GM23338 (cell line): ENCODE results near the gene DRD4. TPM values are rescaled to one million over a fixed set of nuclear protein-coding genes. Genes with fewer than 3 reads are reported as not detected.

ENCODE experiments used
- ATAC-seq: fragments of 200-7000 bp; cut with Tn5 transposase; 3 replicates; pipeline ENCODE4 v1.9.1; 2020
- DNase-seq: peaks from one replicate; pipeline ENCODE4 v3.0.0-alpha.2; 2015; ENCODE audit warnings: low spot score
- H2AFZ ChIP-seq: fragments of 200-600 bp; sonication (generic); 2 replicates; pipeline ENCODE4 v1.8.0; 2016; ENCODE audit warnings: antibody characterized with exemption, mild to moderate bottlenecking, moderate library complexity
- H3F3A ChIP-seq: fragments of 200-600 bp; sonication (generic); replicated peaks from 2 replicates; pipeline ENCODE4 v1.8.0; 2017; ENCODE audit warnings: antibody characterized with exemption, mixed run types, low read depth
- H3K27ac ChIP-seq: fragments of 200-600 bp; sonication (generic); 2 replicates; pipeline ENCODE4 v1.6.1; 2016; ENCODE audit warnings: low read depth
- H3K27me3 ChIP-seq: fragments of 200-600 bp; sonication (generic); 2 replicates; pipeline ENCODE4 v1.8.0; 2016; ENCODE audit warnings: mild to moderate bottlenecking, mixed run types, moderate library complexity; ENCODE audit not compliant: insufficient read depth
- H3K36me3 ChIP-seq: fragments of 200-600 bp; sonication (generic); 2 replicates; pipeline ENCODE4 v1.8.0; 2016; ENCODE audit warnings: mild to moderate bottlenecking; ENCODE audit not compliant: insufficient read depth
- H3K4me1 ChIP-seq: fragments of 200-600 bp; sonication (generic); 2 replicates; pipeline ENCODE4 v1.8.0; 2016; ENCODE audit warnings: mild to moderate bottlenecking, moderate library complexity; ENCODE audit not compliant: insufficient read depth
- H3K4me2 ChIP-seq: fragments of 200-600 bp; sonication (generic); 2 replicates; pipeline ENCODE4 v1.7.1; 2017; ENCODE audit warnings: mixed run types
- H3K4me3 ChIP-seq: fragments of 200-600 bp; sonication (generic); 2 replicates; pipeline ENCODE4 v1.6.1; 2016; ENCODE audit warnings: mixed run types
- H3K79me2 ChIP-seq: fragments of 200-600 bp; sonication (generic); replicated peaks from 2 replicates; pipeline ENCODE4 v1.8.0; 2017; ENCODE audit warnings: mild to moderate bottlenecking; ENCODE audit not compliant: insufficient read depth
- H3K9me2 ChIP-seq: fragments of 200-600 bp; sonication (generic); 2 replicates; pipeline ENCODE4 v1.8.0; 2017; ENCODE audit not compliant: insufficient read depth
- H4K20me1 ChIP-seq: fragments of 200-600 bp; sonication (generic); replicated peaks from 2 replicates; pipeline ENCODE4 v1.8.0; 2017; ENCODE audit warnings: mild to moderate bottlenecking; ENCODE audit not compliant: insufficient read depth
- H3K27ac Mint-ChIP-seq: 2 replicates; pipeline ENCODE4 v1.8.0; 2020; ENCODE audit warnings: inconsistent platforms, mild to moderate bottlenecking, moderate library complexity, mixed read lengths
- H3K27me3 Mint-ChIP-seq: 3 replicates; pipeline ENCODE4 v1.8.0; 2022; ENCODE audit warnings: low read depth, mild to moderate bottlenecking, moderate library complexity, mixed read lengths, inconsistent platforms; ENCODE audit not compliant: insufficient read depth, poor library complexity
- H3K36me3 Mint-ChIP-seq: 3 replicates; pipeline ENCODE4 v1.8.0; 2021; ENCODE audit warnings: low read depth, mild to moderate bottlenecking, inconsistent platforms, moderate library complexity, mixed read lengths
- H3K4me1 Mint-ChIP-seq: 3 replicates; pipeline ENCODE4 v1.8.0; 2020; ENCODE audit warnings: mild to moderate bottlenecking, inconsistent platforms, mixed read lengths
- H3K4me3 Mint-ChIP-seq: 3 replicates; pipeline ENCODE4 v1.8.0; 2021; ENCODE audit warnings: moderate library complexity, mild to moderate bottlenecking, inconsistent platforms, mixed read lengths
- H3K9me3 Mint-ChIP-seq: 3 replicates; pipeline ENCODE4 v1.8.0; 2020; ENCODE audit warnings: moderate library complexity, mild to moderate bottlenecking, inconsistent platforms, mixed read lengths
- ETS1 ChIP-seq: IDR thresholded peaks from 2 replicates; pipeline ENCODE4 v1.6.1; 2016; ENCODE audit warnings: antibody characterized with exemption
- EZH2 ChIP-seq: fragments of 200-600 bp; sonication (generic); IDR thresholded peaks from one replicate; pipeline ENCODE4 v1.8.0; 2017; ENCODE audit warnings: antibody characterized with exemption, mild to moderate bottlenecking, low read depth; ENCODE audit not compliant: unreplicated experiment
- NANOG ChIP-seq: IDR thresholded peaks from 2 replicates; pipeline ENCODE4 v1.6.1; 2016; ENCODE audit warnings: antibody characterized with exemption, borderline replicate concordance
- POLR2AphosphoS5 ChIP-seq: IDR thresholded peaks from 2 replicates; pipeline ENCODE4 v1.6.1; 2016; ENCODE audit warnings: antibody characterized with exemption, low read depth
- REST ChIP-seq: IDR thresholded peaks from one replicate; pipeline ENCODE4 v1.6.1; 2018; ENCODE audit warnings: antibody characterized with exemption; ENCODE audit not compliant: unreplicated experiment
- STAT1 ChIP-seq: IDR thresholded peaks from one replicate; pipeline ENCODE4 v1.6.1; 2016; ENCODE audit warnings: antibody characterized with exemption; ENCODE audit not compliant: unreplicated experiment
- ZNF331 ChIP-seq: fragments of 250-450 bp; sonication (Bioruptor Pico); IDR thresholded peaks from 2 replicates; pipeline ENCODE4 v1.5.0; 2020; ENCODE audit warnings: low read depth, mild to moderate bottlenecking, moderate library complexity
- ZNF462 ChIP-seq: fragments of 250-450 bp; sonication (Bioruptor Pico); IDR thresholded peaks from 2 replicates; pipeline ENCODE4 v1.5.0; 2020; ENCODE audit warnings: mild to moderate bottlenecking, moderate library complexity
- polyA plus RNA-seq: library from polyadenylated mRNA; unstranded; fragments of >200 nt; fragmentation: Nextera tagmentation; extraction: Ambion mirVana; gene quantifications from 2 replicates; pipeline ENCODE4 v1.2.1, GENCODE V29; 2016
- total RNA-seq: library from RNA; depleted of rRNA; stranded (reverse); fragments of >200 nt; shearing (Covaris generic); gene quantifications from 2 replicates; pipeline ENCODE4 v1.2.3, GENCODE V29; 2014
- TF ChIP-seq, protein P1 (sequence below), 2 experiments: fragments of 200-600 bp in 1 of 2; sonication (generic) in 1 of 2; conservative IDR thresholded peaks; 2 replicates each; pipeline versions ENCODE4 v1.5.1 to v1.6.1; 2016 to 2017; ENCODE audit warnings: antibody characterized with exemption in 2 of 2, low read depth in 2 of 2, mild to moderate bottlenecking in 2 of 2, moderate library complexity in 1 of 2

DRD4 gene
- total and polyA plus RNA-seq, 2 experiments from 2014 or later = 1.0 to 1.8 TPM

DNA sequence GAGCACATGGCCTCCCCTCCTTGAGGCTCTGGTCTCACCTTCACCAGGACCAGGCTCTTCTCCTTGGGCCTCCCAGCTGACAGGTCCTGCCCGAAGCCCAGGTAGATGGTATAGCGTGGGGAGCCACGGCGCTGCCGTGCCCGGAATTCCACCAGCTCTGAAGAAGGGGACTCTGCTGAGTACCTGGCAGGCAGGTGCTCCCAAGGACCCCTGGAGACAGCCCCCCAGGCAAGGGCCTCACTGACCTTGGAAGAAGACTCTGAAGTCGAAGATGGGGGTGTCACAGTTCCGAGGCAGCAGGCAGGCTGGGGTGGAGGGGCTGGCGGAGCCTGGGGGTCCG lies 24.1 kb upstream of the DRD4 start:
- H4K20me1 ChIP-seq = peaks cover 18% of the 10 kb centered on the region; the same call in 1 of the 2 replicates
- Mint-ChIP-seq H3K27me3 (peaks cover 12% of the 10 kb centered on the region), H3K4me3 (no peak overlapping the region), H3K27ac (no peak overlapping the region), H3K9me3 (no peaks in the 10 kb centered on the region), H3K4me1 (peaks cover 5% of the 10 kb centered on the region), H3K36me3 (peaks cover 29% of the 10 kb centered on the region)
- H2AFZ ChIP-seq = no peak overlapping the region
- no peak overlapping the region for H3K4me3 ChIP-seq
- no peak overlapping the region for H3K4me2 ChIP-seq
- DNase-seq (no peak), ATAC-seq (no peak)
- H3K27ac ChIP-seq = no peak overlapping the region
- TF ChIP-seq REST = no peak
- TF ChIP-seq POLR2AphosphoS5 = no peak
- no peak for TF ChIP-seq EZH2
- no peak for TF ChIP-seq STAT1
- no peaks in the 10 kb centered on the region for H3K9me2 ChIP-seq
- no peaks in the 10 kb centered on the region for H3K79me2 ChIP-seq
- peaks cover 11% of the 10 kb centered on the region; the same call in 1 of the 2 replicates for H3K4me1 ChIP-seq
- H3K36me3 ChIP-seq = no peaks in the 10 kb centered on the region
- H3F3A ChIP-seq = peaks cover 36% of the 10 kb centered on the region
- no peaks in the 10 kb centered on the region for H3K27me3 ChIP-seq

DNA sequence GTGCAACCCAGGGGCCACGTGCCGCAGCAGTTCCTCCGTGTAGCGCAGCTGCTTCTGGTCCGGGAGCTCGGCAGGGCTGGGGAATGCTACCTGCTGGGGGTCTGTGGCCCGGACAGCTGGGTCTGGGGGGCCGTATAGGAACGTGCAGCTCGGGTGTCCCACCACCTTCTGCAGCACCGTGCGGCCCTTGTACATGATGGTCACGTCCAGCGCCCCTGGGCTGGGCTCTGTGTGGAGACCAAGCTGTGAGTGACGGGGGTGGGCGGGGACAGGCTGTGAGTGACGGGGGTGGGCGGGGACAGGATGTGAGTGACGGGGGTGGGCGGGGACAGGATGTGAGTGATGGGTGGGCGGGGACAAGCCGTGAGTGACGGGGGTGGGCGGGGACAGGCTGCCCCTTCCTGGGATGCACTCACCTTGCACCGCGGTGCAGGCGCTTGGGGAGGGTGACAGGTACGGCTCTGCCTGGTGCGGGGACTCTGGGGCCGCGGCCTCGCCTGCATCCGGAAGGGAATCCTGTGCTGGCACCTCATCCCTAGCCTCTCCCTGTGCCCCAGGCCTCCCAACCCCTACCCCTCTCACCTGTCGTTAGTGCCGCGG lies 23.6 kb upstream of the DRD4 start:
- no peak overlapping the region for H3K4me3 Mint-ChIP-seq
- Histone ChIP-seq H2AFZ (no peak overlapping the region), H3K27me3 (no peaks in the 10 kb centered on the region), H3K4me1 (peaks cover 11% of the 10 kb centered on the region; the same call in 1 of the 2 replicates), H3K4me2 (peak overlapping the region; percentile 72; the same call in 1 of the 2 replicates), H4K20me1 (peaks cover 18% of the 10 kb centered on the region; the same call in 1 of the 2 replicates), H3K9me2 (no peaks in the 10 kb centered on the region), H3K27ac (no peak overlapping the region), H3K4me3 (0 out of 2 replicates have a peak overlapping the region, but pooled peaks have one; percentile 40), H3K36me3 (no peaks in the 10 kb centered on the region), H3K79me2 (no peaks in the 10 kb centered on the region), H3F3A (peaks cover 36% of the 10 kb centered on the region)
- peaks cover 11% of the 10 kb centered on the region for H3K27me3 Mint-ChIP-seq
- H3K27ac Mint-ChIP-seq = no peak overlapping the region
- ATAC-seq (peak; percentile 33), DNase-seq (peak; percentile 89)
- H3K4me1 Mint-ChIP-seq = peaks cover 5% of the 10 kb centered on the region
- H3K36me3 Mint-ChIP-seq = peaks cover 26% of the 10 kb centered on the region
- H3K9me3 Mint-ChIP-seq = no peaks in the 10 kb centered on the region
- TF ChIP-seq, protein P1, sequence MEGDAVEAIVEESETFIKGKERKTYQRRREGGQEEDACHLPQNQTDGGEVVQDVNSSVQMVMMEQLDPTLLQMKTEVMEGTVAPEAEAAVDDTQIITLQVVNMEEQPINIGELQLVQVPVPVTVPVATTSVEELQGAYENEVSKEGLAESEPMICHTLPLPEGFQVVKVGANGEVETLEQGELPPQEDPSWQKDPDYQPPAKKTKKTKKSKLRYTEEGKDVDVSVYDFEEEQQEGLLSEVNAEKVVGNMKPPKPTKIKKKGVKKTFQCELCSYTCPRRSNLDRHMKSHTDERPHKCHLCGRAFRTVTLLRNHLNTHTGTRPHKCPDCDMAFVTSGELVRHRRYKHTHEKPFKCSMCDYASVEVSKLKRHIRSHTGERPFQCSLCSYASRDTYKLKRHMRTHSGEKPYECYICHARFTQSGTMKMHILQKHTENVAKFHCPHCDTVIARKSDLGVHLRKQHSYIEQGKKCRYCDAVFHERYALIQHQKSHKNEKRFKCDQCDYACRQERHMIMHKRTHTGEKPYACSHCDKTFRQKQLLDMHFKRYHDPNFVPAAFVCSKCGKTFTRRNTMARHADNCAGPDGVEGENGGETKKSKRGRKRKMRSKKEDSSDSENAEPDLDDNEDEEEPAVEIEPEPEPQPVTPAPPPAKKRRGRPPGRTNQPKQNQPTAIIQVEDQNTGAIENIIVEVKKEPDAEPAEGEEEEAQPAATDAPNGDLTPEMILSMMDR (conservative IDR thresholded peaks at IDR 0.05; ENCODE audit: low read depth in 2 of 2) = no peak
- TF ChIP-seq ZNF331 (CRISPR knock-in tag) (no peak), ZNF462 (CRISPR knock-in tag) (no peak), NANOG (no peak), STAT1 (no peak), ETS1 (no peak)
